Activated gamma-delta T cell (primary cell): Measurements from ENCODE around the gene MPL.

Experiments
- DNase-seq: peaks from one replicate; lab custom pipeline; 2025; lab: John Stamatoyannopoulos, UW

Gene MPL

GRCh38 chr1:43306688-43307457 is 30.7 kb upstream of the MPL start:
- no peak for DNase-seq

DNA sequence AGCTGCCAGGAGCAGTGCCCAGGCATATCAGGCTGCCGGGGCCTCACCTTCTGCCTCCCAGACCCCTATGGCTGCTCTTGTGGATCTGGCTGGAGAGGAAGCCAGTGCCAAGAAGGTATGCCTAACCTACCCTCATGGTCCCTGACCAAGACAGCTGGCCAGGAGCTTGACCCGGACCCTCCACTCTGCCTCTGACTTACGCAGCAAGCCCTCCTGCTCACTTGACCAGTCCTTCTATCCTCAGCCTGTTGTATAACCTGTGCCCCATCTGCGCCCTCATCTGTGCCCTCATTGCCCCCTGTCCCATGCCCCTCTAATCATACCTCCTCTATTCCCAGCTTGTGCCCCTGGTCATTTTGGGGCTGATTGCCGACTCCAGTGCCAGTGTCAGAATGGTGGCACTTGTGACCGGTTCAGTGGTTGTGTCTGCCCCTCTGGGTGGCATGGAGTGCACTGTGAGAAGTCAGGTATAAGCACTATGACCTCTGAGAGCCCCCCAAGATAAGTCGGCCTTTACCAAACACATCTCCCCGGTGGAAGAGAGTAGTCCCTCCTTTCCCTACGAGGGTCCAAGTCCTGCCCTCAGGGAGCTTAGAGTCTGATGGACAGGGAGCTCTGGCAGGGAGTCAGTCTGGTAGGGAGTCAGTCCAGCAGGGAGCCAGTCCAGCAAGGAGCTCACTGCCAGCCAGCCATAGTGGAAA is 30.0 kb upstream of the MPL start:
- DNase-seq = no peak

DNA sequence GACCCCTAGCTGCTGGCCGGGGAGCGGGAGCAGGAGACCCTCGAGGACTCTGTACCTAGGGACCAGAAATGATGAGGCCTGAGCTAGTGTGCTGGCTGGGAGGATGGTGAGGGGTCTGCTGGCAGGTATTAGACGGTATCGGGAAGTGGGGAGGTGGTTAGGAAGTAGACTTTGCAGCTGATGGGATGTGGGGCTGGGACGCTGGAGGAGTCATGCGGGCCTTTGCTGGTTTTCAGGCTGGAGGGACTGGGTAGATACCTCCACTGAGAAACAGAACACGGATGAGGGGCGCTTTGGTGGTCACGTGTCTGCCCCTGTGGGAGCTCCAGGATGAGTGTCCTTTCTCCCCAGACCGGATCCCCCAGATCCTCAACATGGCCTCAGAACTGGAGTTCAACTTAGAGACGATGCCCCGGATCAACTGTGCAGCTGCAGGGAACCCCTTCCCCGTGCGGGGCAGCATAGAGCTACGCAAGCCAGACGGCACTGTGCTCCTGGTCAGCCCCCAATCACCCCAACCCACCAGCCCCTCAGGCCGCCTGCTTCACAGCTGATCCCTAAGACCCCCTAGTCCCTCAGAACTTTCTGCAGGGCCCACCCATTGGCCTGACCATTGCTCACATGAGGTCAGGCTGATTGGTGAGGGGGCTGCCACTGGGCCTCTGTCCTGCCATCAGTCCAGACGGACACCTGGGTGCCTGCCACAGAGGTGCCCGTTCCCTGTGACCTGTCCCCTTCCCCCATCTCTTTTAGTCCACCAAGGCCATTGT is 28.8 kb upstream of the MPL start:
- no peak for DNase-seq

- DNase-seq = no peak
Measured at GRCh38 chr1:43309405-43310025, 28.1 kb upstream of the MPL start.

GRCh38 chr1:43311521-43311920 is 26.1 kb upstream of the MPL start:
- no peak for DNase-seq

DNA sequence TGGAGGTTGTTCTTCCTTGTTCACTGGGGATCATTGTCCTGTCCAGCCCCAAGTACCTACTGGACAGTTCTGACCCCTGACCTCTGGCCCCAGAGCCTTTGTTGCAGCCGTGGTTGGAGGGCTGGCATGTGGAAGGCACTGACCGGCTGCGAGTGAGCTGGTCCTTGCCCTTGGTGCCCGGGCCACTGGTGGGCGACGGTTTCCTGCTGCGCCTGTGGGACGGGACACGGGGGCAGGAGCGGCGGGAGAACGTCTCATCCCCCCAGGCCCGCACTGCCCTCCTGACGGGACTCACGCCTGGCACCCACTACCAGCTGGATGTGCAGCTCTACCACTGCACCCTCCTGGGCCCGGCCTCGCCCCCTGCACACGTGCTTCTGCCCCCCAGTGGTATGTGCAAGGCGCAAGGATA is 25.4 kb upstream of the MPL start:
- DNase-seq = no peak

DNA sequence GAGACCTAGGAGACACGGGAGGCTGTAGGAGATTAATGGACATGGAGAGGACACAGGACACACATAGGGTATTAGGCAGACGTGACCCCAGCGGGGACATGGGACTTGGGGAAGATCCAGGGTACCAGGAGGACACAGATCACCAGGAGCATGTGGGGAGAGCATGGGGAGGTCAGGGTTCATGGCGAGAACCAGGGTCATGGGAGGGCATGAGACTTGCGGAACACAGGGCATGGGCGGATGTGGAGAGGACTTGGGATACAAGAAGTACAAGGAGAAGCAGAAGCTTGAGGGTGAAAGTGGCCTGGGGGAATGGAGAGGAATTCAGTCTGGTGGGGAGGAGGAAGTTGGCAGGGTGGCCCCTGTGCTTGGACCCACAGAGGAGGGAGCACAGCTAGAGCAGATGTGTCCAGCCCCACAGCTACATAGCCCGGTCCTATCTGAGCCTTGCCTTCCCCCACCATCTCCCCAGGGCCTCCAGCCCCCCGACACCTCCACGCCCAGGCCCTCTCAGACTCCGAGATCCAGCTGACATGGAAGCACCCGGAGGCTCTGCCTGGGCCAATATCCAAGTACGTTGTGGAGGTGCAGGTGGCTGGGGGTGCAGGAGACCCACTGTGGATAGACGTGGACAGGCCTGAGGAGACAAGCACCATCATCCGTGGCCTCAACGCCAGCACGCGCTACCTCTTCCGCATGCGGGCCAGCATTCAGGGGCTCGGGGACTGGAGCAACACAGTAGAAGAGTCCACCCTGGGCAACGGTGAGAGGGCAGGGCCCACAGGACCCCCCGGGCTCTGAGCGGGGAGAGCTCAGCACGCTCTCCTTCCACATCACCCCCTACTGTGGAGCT is 24.7 kb upstream of the MPL start:
- DNase-seq = no peak

DNA sequence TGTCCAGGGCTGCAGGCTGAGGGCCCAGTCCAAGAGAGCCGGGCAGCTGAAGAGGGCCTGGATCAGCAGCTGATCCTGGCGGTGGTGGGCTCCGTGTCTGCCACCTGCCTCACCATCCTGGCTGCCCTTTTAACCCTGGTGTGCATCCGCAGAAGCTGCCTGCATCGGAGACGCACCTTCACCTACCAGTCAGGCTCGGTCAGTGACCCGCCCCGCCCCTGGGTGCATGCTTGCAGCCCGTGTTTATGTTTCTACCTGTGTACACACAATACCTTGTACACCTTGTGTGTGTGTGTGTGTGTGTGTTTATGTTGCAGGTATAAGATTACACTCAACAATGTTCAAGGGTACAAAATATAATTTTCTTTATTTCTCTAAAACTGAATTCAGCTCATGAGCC is 23.8 kb upstream of the MPL start:
- no peak for DNase-seq

GRCh38 chr1:43314233-43314632 is 23.4 kb upstream of the MPL start:
- no peak for DNase-seq

DNA sequence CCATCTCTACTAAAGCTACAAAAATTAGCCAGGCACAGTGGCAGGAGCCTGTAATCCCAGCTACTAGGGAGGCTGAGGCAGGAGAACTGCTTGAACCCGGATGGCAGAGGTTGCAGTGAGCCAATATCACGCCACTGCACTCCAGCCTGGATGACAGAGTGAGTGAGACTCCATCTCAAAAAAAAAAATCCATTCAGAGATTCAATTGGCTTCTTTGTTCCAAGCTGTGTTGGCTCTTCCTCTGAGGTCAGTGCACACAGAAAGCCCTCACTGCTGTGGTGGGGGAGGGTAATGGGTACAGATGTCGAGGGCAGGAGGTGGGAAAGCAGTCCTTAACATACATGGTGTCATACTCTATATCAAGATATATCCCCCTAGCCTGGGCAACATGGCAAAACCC is 22.1 kb upstream of the MPL start:
- DNase-seq = no peak

GRCh38 chr1:43315963-43316737 is 21.5 kb upstream of the MPL start:
- no peak for DNase-seq

DNA sequence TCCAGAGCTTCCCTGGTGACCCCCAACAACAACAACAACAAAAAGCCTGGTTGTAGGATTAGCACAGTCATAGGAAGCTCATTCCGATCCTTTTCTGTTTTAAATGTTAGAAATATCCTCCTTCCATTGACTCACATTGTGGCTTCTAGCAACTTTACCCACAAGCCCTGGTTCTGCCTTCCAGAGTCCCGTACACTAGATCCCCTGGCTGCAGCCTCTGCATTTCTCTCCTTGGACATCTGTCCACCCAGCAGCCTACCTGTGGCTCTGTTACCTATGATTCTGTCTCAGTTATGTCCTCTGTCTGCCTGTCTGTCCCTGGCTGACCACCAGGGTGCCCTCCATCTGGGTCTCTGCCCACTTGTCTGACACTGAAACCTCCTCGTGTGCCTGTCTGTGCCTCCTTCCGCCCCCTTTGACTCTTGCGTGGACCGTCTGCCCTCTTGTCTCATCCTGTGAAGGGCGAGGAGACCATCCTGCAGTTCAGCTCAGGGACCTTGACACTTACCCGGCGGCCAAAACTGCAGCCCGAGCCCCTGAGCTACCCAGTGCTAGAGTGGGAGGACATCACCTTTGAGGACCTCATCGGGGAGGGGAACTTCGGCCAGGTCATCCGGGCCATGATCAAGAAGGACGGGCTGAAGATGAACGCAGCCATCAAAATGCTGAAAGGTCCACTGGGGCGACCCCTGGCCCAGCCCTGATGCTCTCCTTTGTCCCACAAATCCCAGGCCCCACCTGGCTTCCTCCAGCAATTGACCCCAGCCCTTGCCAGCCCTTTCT is 20.7 kb upstream of the MPL start:
- no peak for DNase-seq

GRCh38 chr1:43317817-43318471 is 19.7 kb upstream of the MPL start:
- DNase-seq = no peak

DNA sequence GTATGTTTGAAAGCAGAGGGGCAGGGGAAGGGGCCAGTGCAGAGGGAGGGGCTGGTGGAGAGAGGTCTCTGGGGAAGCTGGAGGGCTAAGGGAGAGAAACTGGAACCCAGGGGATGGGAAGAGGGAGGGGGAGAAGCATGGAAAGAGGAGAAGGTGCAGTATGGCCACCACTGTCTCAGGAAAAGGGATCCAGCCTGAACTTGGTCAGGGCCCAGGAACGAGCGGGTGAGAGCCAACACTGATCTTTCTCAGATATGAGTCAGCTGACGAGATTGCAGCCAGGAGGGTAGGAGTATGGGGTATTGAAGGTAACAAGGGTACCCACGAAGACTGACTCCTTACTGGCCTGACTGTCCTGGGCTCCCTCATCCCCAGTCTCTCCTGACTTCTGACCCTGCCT is 18.8 kb upstream of the MPL start:
- DNase-seq = no peak

- no peak for DNase-seq
Measured at GRCh38 chr1:43319288-43319687, 18.3 kb upstream of the MPL start.

- no peak for DNase-seq
Measured at GRCh38 chr1:43319766-43320165, 17.9 kb upstream of the MPL start.

GRCh38 chr1:43321331-43321891 is 16.2 kb upstream of the MPL start:
- DNase-seq = no peak

DNA sequence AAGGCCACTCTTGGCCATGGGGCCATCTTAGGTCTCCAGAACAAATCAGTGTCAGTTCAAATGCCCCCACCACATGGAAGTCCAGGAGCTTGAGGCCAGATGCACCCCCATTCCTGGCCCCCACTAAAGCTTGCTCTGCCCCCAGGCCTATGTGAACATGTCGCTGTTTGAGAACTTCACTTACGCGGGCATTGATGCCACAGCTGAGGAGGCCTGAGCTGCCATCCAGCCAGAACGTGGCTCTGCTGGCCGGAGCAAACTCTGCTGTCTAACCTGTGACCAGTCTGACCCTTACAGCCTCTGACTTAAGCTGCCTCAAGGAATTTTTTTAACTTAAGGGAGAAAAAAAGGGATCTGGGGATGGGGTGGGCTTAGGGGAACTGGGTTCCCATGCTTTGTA is 15.1 kb upstream of the MPL start:
- DNase-seq = no peak

DNA sequence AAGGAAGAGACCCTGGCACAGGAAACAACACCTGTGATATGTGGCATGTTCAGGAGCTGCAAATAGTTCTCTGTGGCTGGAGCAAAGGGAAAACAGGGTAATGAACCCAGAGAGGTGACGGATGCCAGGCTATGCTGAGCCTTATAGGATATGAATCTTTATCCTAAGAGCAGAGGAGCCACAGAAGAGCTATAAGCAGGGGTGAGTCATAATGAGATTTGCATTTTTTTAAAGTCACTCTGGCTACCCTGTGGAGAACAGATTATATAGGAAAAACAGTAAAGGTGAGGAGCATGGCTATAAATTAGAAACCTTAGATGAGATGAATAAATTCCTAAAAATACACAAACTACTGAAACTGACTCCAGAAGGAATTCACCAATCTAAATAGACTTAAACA is 12.8 kb upstream of the MPL start:
- DNase-seq = no peak
